HTR-8/SVneo (cell line): Measurements from ENCODE around the gene ABCA2.
A peak's percentile ranks its signal among the peaks of the same experiment; 100 is the strongest.
"Not testable (repeated sequence)": the region's sequence is repeated elsewhere in the genome, so short reads cannot be mapped to it uniquely, and the experiment has no call there.

Experiments
- DNase-seq: peaks from one replicate; pipeline ENCODE4 v3.0.0; 2011; ENCODE audit warnings: low spot score, mixed read lengths; ENCODE audit not compliant: insufficient read length
- FAIRE-seq: peaks from 2 replicates; lab custom pipeline; 2011; peaks lifted over from hg19 to GRCh38; lab: Jason Lieb, UNC

The ABCA2 gene

DNA sequence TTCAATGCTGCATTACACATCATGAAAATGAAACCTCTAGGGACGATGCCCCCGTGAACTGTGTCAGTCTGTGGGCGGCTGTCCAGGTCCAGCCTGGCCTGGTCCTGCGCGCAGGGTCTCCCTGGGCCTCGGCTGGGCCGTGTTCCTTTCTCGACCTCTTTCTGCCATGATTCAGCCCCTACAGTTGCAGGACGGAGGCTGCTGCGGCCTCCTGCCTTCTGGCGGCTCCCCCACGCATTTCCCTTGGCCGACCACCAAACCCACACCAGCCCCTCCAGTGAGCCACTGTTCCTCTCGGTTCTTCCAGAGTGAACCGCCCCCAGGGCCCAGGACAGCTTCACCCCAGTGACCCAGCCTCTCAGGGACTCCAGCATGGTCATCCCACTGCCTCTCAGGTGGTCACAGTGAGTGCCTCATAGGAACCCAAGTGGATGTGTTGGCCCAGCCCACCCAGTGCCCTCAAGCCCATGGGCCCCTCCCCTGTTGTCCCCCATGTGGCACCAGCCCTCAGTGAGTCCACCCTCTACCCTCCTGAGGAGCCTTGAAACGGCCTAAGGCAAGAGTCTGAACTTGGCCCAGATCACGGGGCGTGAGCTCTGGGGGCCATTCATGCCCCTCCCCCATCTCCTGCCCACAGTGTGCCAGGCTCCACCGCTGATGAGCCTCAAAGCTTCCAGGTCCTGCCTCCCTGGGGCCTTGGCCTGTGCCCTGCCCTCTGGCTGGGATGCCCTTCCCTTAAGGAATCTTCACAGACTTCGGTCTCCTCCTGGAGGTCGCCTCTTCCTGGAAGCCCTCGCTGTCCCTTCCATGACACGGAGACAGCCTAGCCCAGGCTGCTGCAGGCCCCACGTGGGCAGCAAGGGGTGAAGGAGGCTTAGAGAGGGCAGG is 21.7 kb downstream of the ABCA2 start:
- DNase-seq = no peak

DNA sequence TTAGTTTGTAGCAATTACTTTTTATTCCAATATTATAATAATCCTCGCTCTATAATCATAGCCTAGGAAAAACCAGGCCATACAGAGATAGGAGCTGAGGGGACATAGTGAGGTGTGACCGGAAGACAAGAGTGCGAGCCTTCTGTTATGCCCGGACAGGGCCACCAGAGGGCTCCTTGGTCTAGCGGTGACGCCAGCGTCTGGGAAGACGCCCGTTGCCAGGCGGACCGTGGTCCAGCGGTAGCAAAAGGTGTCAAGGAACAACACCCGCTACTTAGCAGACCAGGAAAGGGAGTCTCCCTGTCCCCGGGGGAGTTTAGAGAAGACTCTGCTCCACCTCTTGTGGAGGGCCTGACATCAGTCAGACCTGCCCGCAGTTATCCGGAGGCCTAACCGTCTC is 23.8 kb downstream of the ABCA2 start:
- not testable (repeated sequence) for FAIRE-seq, DNase-seq

More for the DNA sequence above, 21.7 kb downstream of the ABCA2 start:
- no peak for FAIRE-seq

GRCh38 chr9:137002646-137003041 is 25.4 kb downstream of the ABCA2 start:
- FAIRE-seq = no peak
- no peak for DNase-seq

GRCh38 chr9:137001857-137002645 is 26.0 kb downstream of the ABCA2 start:
- FAIRE-seq = no peak
- no peak for DNase-seq

- no peak for FAIRE-seq
- DNase-seq = no peak
Measured at GRCh38 chr9:137000177-137000930, 27.7 kb downstream of the ABCA2 start.

- no peak for DNase-seq
- FAIRE-seq = no peak
Measured at GRCh38 chr9:136997830-136998234, 30.2 kb downstream of the ABCA2 start.

DNA sequence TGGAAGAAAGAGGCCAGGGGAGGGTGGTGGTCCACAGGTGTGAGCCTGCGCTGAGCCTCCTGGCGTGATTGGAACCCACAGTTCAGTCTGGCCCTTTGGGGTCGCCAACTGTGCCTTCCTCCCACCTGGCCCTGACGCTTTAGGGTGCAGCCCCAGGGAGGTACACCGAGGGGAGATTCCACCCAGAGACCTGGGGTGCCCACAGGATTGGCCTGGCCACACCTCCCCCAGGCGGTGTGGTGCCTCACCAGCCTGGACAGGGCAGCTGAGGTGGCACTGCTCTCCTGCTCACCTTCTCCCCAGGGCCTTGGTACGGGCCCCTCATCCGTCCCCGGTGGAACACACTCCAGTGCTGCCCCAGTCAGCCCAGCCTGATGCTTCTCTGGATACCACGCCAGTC is 30.7 kb downstream of the ABCA2 start:
- FAIRE-seq = no peak
- DNase-seq = no peak

DNA sequence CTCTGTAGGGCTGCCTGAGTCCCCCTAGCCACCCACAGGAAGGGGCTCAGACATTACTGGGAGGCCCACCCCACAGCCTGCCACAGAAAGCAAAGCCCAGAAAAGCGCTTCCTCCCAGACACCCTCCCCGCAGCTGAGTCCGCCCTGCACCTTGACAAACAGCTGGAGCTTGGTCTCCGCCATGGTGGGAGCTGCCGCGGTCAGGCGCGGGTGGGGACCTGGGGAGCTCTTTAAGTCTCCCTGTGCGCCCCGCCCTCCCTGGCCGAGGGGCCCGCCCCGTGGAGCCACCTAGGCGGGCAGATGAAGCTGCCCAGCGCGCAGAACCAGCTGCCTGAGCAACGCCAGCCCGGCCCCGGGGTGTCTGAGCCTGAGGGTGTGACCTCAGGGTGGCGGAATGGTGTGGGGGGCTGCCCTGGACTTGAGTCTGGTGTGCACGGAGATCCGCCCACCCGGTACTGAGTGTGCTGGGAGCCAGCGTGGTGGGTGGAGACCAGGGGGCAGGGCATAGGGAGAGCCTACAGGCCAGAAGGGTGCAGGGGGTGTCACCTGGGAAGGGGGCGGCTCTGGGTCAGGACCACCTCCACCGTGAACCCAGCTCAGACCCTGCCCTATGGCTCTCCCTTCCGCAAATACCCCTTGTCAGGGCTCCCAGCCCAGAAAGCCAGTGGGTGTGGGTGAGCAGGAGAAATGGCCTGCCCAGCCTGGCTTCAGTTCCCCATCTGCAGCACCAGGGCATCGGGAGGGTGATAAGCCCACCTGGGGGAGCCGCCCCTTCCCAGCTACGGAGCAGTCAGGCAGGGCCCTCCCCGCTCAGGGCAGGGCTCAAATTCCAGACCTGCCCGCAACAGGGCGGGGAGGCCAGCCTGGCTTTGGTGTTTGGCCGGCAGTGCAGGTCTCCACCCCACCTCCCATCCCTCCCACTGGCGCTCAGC is 31.4 kb downstream of the ABCA2 start, which contains the start of gene CLIC3:
CLIC3 (minus strand) TSS at position 208 of the 932 bp plus-strand sequence; CDS start at position 183, 25 bp downstream.
- no peak for DNase-seq
- FAIRE-seq = no peak

DNA sequence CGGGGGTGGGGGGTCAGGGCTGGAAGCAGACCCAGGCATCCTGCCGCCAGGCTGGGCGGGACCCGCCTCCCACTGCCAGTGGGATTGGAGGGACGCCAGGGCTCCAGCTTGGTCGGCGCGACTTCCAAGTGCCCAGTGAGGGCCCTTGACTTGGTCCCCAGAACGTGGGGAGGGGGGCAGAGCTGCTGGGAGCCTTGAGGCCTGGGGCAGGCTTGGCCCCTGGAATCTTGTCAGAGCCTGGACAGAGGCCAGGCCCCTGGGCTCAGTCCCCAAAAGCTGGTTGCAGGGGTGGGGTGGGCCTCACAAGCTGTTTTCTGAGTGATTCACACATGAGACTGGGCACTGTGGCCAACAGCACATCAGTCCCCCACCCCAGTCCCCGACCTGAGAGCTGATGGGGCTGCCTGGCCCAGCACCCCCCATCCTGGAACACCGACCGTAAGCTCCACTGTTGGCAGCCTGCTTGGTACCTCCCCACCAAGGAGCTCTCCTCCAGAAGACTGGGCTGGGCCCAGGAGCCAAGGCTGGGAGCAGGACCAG is 32.2 kb downstream of the ABCA2 start:
- FAIRE-seq (no peak), DNase-seq (no peak)

DNA sequence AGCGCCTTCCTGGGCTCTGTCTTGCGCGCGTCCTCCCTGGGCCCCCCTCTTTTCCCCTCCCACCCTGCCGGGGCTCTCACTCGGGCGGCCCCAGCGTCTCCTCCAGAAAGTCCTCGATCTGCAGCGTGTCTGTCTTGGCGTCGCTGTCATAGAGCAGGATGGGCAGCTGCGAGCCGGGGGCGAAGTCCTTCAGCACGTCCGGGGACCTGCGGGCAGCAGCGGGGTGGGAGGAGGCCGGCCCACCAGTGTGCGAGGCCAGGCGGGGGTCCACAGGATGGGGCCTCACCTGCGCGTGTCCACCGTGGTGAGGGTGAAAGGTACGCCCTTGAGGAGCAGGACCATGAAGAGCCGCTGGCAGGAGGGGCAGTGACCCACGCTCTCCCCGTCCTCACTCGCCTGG is 32.7 kb downstream of the ABCA2 start:
- DNase-seq (no peak), FAIRE-seq (no peak)

- FAIRE-seq = no peak
- no peak for DNase-seq
Measured at GRCh38 chr9:136994888-136995230, 33.2 kb downstream of the ABCA2 start.

GRCh38 chr9:136994180-136994887 is 33.7 kb downstream of the ABCA2 start:
- no peak for FAIRE-seq
- no peak for DNase-seq

DNA sequence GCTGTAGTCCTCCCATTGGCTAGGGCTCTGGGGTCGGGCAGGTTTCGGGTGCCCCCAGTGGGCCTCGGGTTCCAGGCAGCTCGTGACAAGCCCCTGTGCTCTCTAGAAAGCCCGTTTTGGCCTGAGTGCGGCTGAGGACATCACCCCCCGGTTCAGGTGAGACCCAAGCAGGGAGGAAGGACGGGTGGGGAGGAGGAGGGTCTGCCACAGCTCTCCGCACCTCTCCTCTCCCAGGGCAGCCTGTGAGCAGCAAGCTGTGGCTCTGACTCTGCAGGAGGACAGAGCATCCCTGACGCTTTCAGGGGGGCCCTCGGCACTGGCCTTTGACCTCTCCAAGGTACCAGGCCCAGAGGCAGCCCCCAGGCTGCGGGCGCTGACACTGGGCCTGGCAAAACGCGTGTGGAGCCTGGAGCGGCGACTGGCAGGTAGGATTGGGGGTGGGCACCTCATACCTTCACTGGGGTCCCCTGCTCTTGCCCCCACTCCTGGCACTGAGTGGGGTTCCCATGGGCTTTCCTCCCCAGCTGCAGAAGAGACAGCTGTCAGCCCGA is 35.1 kb downstream of the ABCA2 start:
- FAIRE-seq (no peak), DNase-seq (no peak)

GRCh38 chr9:136991993-136992818 is 35.8 kb downstream of the ABCA2 start, which contains the start of gene PAXX:
Gene PAXX, plus strand, starts transcription at chr9:136992422. Its CDS starts 22 bp downstream, at chr9:136992444.
- DNase-seq (peak; percentile 91), FAIRE-seq (no peak)

DNA sequence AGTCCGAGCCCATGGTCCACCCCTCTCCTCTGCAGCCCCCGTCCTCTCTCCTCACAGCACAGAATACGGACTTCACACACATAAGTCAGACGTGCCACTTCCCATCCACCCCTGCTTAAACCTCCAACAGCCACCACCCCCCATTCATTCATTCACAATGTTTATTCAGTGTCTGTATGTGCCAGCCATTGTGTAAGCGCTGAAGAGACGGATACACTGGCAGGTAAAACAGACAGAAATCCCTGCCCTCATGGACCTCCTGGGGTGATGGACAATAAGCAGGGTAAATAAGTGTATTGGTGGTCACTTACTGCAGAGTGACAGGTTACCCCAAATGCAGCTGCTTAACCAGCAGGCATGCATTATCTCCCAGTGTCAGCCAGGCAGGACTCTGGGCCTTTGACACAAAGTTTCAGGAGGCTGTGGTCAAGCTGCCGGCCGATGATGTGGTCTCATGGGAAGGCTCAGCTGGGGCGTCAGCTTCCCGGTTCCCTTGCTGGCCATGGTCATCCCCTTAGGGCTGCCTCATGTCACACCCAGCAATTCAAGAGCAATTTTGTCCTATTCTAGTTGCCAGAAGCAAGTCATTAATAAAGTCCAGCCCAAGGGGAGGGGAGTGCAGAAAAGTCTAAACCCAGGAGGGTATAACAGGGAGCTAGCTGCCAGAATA is 37.7 kb downstream of the ABCA2 start:
- no peak for FAIRE-seq
- DNase-seq = no peak

- FAIRE-seq (no peak), DNase-seq (no peak)
Measured at GRCh38 chr9:136988872-136989271, 39.2 kb downstream of the ABCA2 start.

DNA sequence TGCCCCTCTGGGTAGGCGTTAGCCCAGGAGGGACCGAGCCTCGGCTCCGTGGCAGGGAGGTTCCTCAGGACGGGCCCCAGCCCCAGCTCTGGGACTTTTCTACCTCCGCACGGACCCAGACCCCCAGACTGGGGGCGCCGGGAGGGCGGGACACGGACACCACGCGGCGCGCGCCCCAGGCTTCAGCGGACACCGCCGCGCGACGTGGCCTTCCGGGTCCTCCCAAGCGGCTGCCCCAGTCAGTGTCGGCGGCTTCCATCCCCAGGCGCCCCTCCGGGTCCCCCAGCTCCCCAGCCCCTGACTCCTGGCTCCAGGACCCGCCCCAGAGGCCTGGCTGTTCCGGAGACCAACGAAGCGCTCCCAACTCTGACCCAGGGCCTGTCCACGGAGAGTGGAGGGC is 42.2 kb downstream of the ABCA2 start:
- FAIRE-seq = no peak

More for the DNA sequence above, 42.2 kb downstream of the ABCA2 start:
- DNase-seq = no peak
